HCT116 (cell line): Measurements from ENCODE around the gene ARHGEF40. TPM values are rescaled to one million over a fixed set of nuclear protein-coding genes. Genes with fewer than 3 reads are reported as not detected.

Experiments
- ATAC-seq: fragments of 200-7000 bp; cut with Tn5 transposase; 2 replicates; pipeline ENCODE4 v1.9.1; 2020; ENCODE audit warnings: mild to moderate bottlenecking, moderate library complexity
- BruUV-seq: library from RNA; stranded (reverse); fragments of 400-500 nt; replicated peaks from 2 replicates; lab custom pipeline; 2021; lab: Mats Ljungman, UMichigan
- CTCF ChIA-PET: fragments of 300-600 bp; sonication (Branson Sonifier 250); formaldehyde crosslinking; loops from one replicate; lab custom pipeline; 2021; ENCODE audit warnings: antibody characterized with exemption; lab: Charles Lee
- POLR2A ChIA-PET: fragments of 300-600, 350-600 bp; sonication (Branson Sonifier 250); formaldehyde crosslinking; loops from one replicate; lab custom pipeline; 2021; ENCODE audit warnings: antibody characterized with exemption; lab: Charles Lee
- RAD21 ChIA-PET, 2 experiments: fragments of 300-600 bp; sonication (Branson Sonifier 250); formaldehyde crosslinking; loops; one replicate each; lab custom pipeline; 2023; ENCODE audit warnings: low total read pairs in 2 of 2; ENCODE audit not compliant: uncharacterized antibody in 2 of 2, unreplicated experiment in 2 of 2, low non-redundant PET in 1 of 2; lab: Charles Lee
- DNase-seq: peaks from one replicate; pipeline ENCODE4 v3.0.0-alpha.2; 2010; ENCODE audit warnings: low read depth, low spot score
- H2AFZ ChIP-seq: fragments of 200-600 bp; shearing (Covaris generic), sonication (generic); 2 replicates; pipeline ENCODE4 v1.6.1; 2017; ENCODE audit warnings: low read depth, mixed run types, mixed read lengths, antibody characterized with exemption, low read length; ENCODE audit not compliant: poor library complexity, severe bottlenecking
- H3K27ac ChIP-seq: 2 replicates; pipeline ENCODE4 v1.5.1; 2012; ENCODE audit warnings: low read depth, low read length
- H3K27me3 ChIP-seq: fragments of 200-600 bp; sonication (generic); 2 replicates; pipeline ENCODE4 v1.6.1; 2016; ENCODE audit warnings: mixed run types, low read length, mixed read lengths; ENCODE audit not compliant: insufficient read depth
- H3K36me3 ChIP-seq, 2 experiments: fragments of 200-500 bp in 1 of 2; fragments of 200-600 bp in 1 of 2; sonication (Bioruptor generic) in 1 of 2; sonication (generic) in 1 of 2; 2 replicates each; pipeline versions ENCODE4 v1.5.1 to v1.6.1; 2014 to 2016; ENCODE audit warnings: low read length in 2 of 2, inconsistent platforms in 1 of 2, mixed read lengths in 1 of 2, mixed run types in 1 of 2; ENCODE audit not compliant: insufficient read depth in 2 of 2, control insufficient read depth in 1 of 2
- H3K4me1 ChIP-seq, 2 experiments: fragments of 200-600 bp in 1 of 2; sonication (generic) in 1 of 2; 2 replicates each; pipeline versions ENCODE4 v1.5.1 to v1.6.1; 2012 to 2017; ENCODE audit warnings: low read length in 2 of 2, inconsistent platforms in 1 of 2, mild to moderate bottlenecking in 1 of 2, mixed read lengths in 1 of 2, mixed run types in 1 of 2, moderate library complexity in 1 of 2; ENCODE audit not compliant: insufficient read depth in 2 of 2, control insufficient read depth in 1 of 2
- H3K4me2 ChIP-seq: fragments of 200-600 bp; sonication (generic); 2 replicates; pipeline ENCODE4 v1.6.1; 2017; ENCODE audit warnings: mixed run types, low read length, mixed read lengths
- H3K4me3 ChIP-seq, 2 experiments: fragments of 200-600 bp in 1 of 2; sonication (generic) in 1 of 2; replicated peaks in 1 of 2; 2 replicates each; pipeline ENCODE4 v1.5.1; 2011 to 2016; ENCODE audit warnings: low read length in 2 of 2, control low read depth in 1 of 2, low read depth in 1 of 2, mild to moderate bottlenecking in 1 of 2, mixed read lengths in 1 of 2, mixed run types in 1 of 2
- H3K79me2 ChIP-seq: fragments of 200-600 bp; sonication (generic); 2 replicates; pipeline ENCODE4 v1.6.1; 2017; ENCODE audit warnings: mild to moderate bottlenecking, mixed run types, low read length, moderate library complexity, mixed read lengths; ENCODE audit not compliant: insufficient read depth
- H3K9ac ChIP-seq: fragments of 200-600 bp; sonication (generic); 2 replicates; pipeline ENCODE4 v1.6.1; 2016; ENCODE audit warnings: low read length, mixed read lengths
- H3K9me2 ChIP-seq: fragments of 200-600 bp; sonication (generic), shearing (Covaris generic); 2 replicates; pipeline ENCODE4 v1.6.1; 2017; ENCODE audit warnings: mixed run types, mild to moderate bottlenecking, moderate library complexity; ENCODE audit not compliant: insufficient read depth
- H3K9me3 ChIP-seq, 2 experiments: fragments of 200-500 bp in 1 of 2; fragments of 200-600 bp in 1 of 2; sonication (Bioruptor generic) in 1 of 2; sonication (generic) in 1 of 2; 2 replicates each; pipeline ENCODE4 v1.6.1; 2014 to 2017; ENCODE audit warnings: low read length in 2 of 2, mixed read lengths in 2 of 2, inconsistent platforms in 1 of 2, low read depth in 1 of 2, mild to moderate bottlenecking in 1 of 2, mixed run types in 1 of 2, moderate library complexity in 1 of 2; ENCODE audit not compliant: control insufficient read depth in 1 of 2, insufficient read depth in 1 of 2
- H4K20me1 ChIP-seq: fragments of 200-600 bp; sonication (generic), shearing (Covaris generic); 2 replicates; pipeline ENCODE4 v1.6.1; 2017; ENCODE audit warnings: mixed run types, mild to moderate bottlenecking, moderate library complexity; ENCODE audit not compliant: insufficient read depth
- CBX3 ChIP-seq: IDR thresholded peaks from 2 replicates; pipeline ENCODE4 v1.6.1; 2012; ENCODE audit warnings: low read depth
- CEBPB ChIP-seq: IDR thresholded peaks from 2 replicates; pipeline ENCODE4 v1.6.1; 2012; ENCODE audit warnings: low read depth
- ELF1 ChIP-seq: IDR thresholded peaks from 2 replicates; pipeline ENCODE4 v1.6.1; 2012; ENCODE audit warnings: low read depth, borderline replicate concordance
- EZH2 ChIP-seq: fragments of 200-600 bp; sonication (generic); IDR thresholded peaks from 2 replicates; pipeline ENCODE4 v1.6.1; 2017; ENCODE audit warnings: antibody characterized with exemption, mixed run types
- FOSL1 ChIP-seq: IDR thresholded peaks from 2 replicates; pipeline ENCODE4 v1.6.1; 2012; ENCODE audit warnings: low read depth
- JUND ChIP-seq: IDR thresholded peaks from 2 replicates; pipeline ENCODE4 v1.6.1; 2012
- MAX ChIP-seq: IDR thresholded peaks from 2 replicates; pipeline ENCODE4 v1.6.1; 2012
- POLR2A ChIP-seq: IDR thresholded peaks from 2 replicates; pipeline ENCODE4 v1.7.0; 2011; ENCODE audit warnings: borderline replicate concordance; ENCODE audit not compliant: insufficient read depth, insufficient read length; ENCODE audit errors: extremely low read depth
- POLR2AphosphoS5 ChIP-seq: IDR thresholded peaks from 2 replicates; pipeline ENCODE4 v1.6.1; 2011; ENCODE audit warnings: mild to moderate bottlenecking, low read depth, low read length, moderate library complexity
- RAD21 ChIP-seq: IDR thresholded peaks from 2 replicates; pipeline ENCODE4 v1.6.1; 2012; ENCODE audit warnings: low read depth, mild to moderate bottlenecking
- REST ChIP-seq: IDR thresholded peaks from 2 replicates; pipeline ENCODE4 v1.6.1; 2012; ENCODE audit warnings: low read depth
- SIN3A ChIP-seq: IDR thresholded peaks from 2 replicates; pipeline ENCODE4 v1.6.1; 2012; ENCODE audit warnings: low read depth
- SP1 ChIP-seq: IDR thresholded peaks from 2 replicates; pipeline ENCODE4 v1.6.1; 2012; ENCODE audit warnings: low read depth
- SRF ChIP-seq: IDR thresholded peaks from 2 replicates; pipeline ENCODE4 v1.6.1; 2012; ENCODE audit warnings: low read depth
- ZBTB33 ChIP-seq: IDR thresholded peaks from 2 replicates; pipeline ENCODE4 v1.6.1; 2011; ENCODE audit warnings: mild to moderate bottlenecking, low read length, moderate library complexity; ENCODE audit not compliant: insufficient replicate concordance; ENCODE audit errors: extremely low read depth
- ZFX ChIP-seq: fragments of 450-650 bp; IDR thresholded peaks from 2 replicates; pipeline ENCODE4 v1.6.1; 2017
- intact Hi-C: fragments of 100-400 bp; cut with micrococcal nuclease; formaldehyde crosslinking; loops from 2 replicates; pipeline ENCODE4 v1.10.0; 2022
- total RNA-seq: library from RNA; stranded (reverse); gene quantifications from one replicate; pipeline ENCODE4 v1.2.1, GENCODE V29; 2021; ENCODE audit not compliant: unreplicated experiment
- TF ChIP-seq, protein P1 (sequence below): IDR thresholded peaks from 2 replicates; pipeline ENCODE4 v1.6.1; 2012
- TF ChIP-seq, protein P2 (sequence below), 3 experiments: fragments of 200-600 bp in 1 of 3; sonication (generic) in 1 of 3; IDR thresholded peaks in 2 of 3; conservative IDR thresholded peaks in 1 of 3; 2 replicates each; pipeline ENCODE4 v1.5.1; 2012 to 2017; ENCODE audit warnings: low read depth in 2 of 3, low read length in 2 of 3, antibody characterized with exemption in 1 of 3, borderline replicate concordance in 1 of 3, control low read depth in 1 of 3, mild to moderate bottlenecking in 1 of 3, mixed read lengths in 1 of 3, mixed run types in 1 of 3, moderate library complexity in 1 of 3; ENCODE audit not compliant: insufficient read depth in 1 of 3

Gene ARHGEF40
- total RNA-seq, 1 experiment from 2014 or later, result 6.3 TPM

DNA sequence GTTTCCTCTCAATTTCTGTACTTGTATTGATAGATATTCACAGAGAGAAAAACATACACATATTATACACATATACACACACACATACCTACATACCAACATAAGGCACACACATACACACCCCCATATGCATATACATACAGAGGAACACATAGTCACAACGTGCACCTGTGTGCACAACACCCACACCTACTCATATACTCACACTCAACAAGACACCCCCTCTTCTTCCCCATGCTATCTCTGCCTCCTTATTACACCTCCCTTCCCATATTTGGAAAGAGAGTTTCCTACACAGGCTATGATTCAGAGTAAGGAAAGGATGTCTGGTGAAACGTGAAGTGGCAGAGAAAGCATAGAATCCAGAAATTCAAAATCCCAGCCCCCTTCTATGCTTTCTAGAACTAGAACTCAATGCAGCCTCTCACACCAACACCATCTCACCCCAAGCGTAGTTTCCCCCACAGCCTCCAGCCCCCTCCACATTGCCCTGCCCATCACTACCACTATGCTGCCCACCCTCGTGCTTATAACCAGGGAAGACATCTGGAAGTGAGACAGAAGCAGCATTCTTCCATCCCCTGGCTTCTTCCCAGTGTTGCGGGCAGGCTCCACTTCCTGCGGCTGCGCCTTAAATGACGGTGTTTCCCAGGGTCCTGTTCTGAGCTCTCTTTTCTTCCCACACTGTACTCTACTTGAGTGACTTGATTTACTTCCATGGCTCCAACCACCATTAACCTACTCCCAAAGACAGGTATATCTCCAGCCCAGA is 10.1 kb upstream of the ARHGEF40 start:
- H3K79me2 ChIP-seq, result no peaks in the 10 kb centered on the region
- no peaks in the 10 kb centered on the region for H3K4me1 ChIP-seq
- ChIA-PET RAD21 (no interaction called here), POLR2A (no interaction called here), CTCF (no interaction called here)
- no peaks in the 10 kb centered on the region for H4K20me1 ChIP-seq
- no peak for ATAC-seq
- intact Hi-C loops, result no loop called here
- no peak overlapping the region for H3K4me3 ChIP-seq
- no peaks in the 10 kb centered on the region for H3K36me3 ChIP-seq
- H2AFZ ChIP-seq, result no peak overlapping the region
- DNase-seq, result no peak
- H3K9me3 ChIP-seq, result no peaks in the 10 kb centered on the region
- peaks cover 5% of the 10 kb centered on the region for H3K27me3 ChIP-seq
- TF ChIP-seq JUND (no peak), ZFX (no peak), SRF (no peak), EZH2 (no peak), CEBPB (no peak), SIN3A (no peak), REST (no peak), ELF1 (no peak), FOSL1 (no peak), POLR2AphosphoS5 (no peak), ZBTB33 (no peak), MAX (no peak), SP1 (no peak), RAD21 (no peak), CBX3 (no peak), POLR2A (no peak)
- TF ChIP-seq, protein P1, sequence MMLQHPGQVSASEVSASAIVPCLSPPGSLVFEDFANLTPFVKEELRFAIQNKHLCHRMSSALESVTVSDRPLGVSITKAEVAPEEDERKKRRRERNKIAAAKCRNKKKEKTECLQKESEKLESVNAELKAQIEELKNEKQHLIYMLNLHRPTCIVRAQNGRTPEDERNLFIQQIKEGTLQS, result no peak
- TF ChIP-seq, protein P2, sequence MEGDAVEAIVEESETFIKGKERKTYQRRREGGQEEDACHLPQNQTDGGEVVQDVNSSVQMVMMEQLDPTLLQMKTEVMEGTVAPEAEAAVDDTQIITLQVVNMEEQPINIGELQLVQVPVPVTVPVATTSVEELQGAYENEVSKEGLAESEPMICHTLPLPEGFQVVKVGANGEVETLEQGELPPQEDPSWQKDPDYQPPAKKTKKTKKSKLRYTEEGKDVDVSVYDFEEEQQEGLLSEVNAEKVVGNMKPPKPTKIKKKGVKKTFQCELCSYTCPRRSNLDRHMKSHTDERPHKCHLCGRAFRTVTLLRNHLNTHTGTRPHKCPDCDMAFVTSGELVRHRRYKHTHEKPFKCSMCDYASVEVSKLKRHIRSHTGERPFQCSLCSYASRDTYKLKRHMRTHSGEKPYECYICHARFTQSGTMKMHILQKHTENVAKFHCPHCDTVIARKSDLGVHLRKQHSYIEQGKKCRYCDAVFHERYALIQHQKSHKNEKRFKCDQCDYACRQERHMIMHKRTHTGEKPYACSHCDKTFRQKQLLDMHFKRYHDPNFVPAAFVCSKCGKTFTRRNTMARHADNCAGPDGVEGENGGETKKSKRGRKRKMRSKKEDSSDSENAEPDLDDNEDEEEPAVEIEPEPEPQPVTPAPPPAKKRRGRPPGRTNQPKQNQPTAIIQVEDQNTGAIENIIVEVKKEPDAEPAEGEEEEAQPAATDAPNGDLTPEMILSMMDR (IDR thresholded peaks at IDR 0.05 in 2 of 3, conservative IDR thresholded peaks at IDR 0.05 in 1 of 3; ENCODE audit: borderline replicate concordance in 1 of 3, insufficient read depth in 1 of 3, low read depth in 2 of 3, low read length in 2 of 3), result no peak
- H3K9me2 ChIP-seq, result no peaks in the 10 kb centered on the region
- no peak overlapping the region for H3K4me2 ChIP-seq
- no peak overlapping the region for H3K27ac ChIP-seq
- no peak overlapping the region for H3K9ac ChIP-seq
- BruUV-seq, result no TSS peak
